GM12878 (cell line): Measurements from ENCODE around the gene PCCA. TPM values are rescaled to one million over a fixed set of nuclear protein-coding genes. Genes with fewer than 3 reads are reported as not detected.

Experiments used
- ATAC-seq: fragments of 200-7000 bp; cut with Tn5 transposase; 3 replicates; pipeline ENCODE4 v1.9.1; 2020; ENCODE audit warnings: mild to moderate bottlenecking, moderate library complexity
- BruUV-seq: library from RNA; stranded (reverse); fragments of 400-500 nt; replicated peaks from 2 replicates; lab custom pipeline; 2021; lab: Mats Ljungman, UMichigan
- CTCF ChIA-PET: fragments of 300-600 bp; sonication (Branson Sonifier 250); formaldehyde crosslinking; extraction: SDS; loops from one replicate; lab custom pipeline; 2021; ENCODE audit warnings: inconsistent platforms; lab: Yijun Ruan, JAX
- POLR2A ChIA-PET: fragments of 350-600 bp; formaldehyde crosslinking; extraction: SDS; loops from one replicate; lab custom pipeline; 2021; ENCODE audit warnings: inconsistent platforms; lab: Charles Lee
- RAD21 ChIA-PET: fragments of 300-600 bp; sonication (Branson Sonifier 250); formaldehyde crosslinking; loops from one replicate; lab custom pipeline; 2023; ENCODE audit warnings: antibody characterized with exemption; ENCODE audit not compliant: unreplicated experiment; lab: Charles Lee
- SMC1A ChIA-PET: fragments of 300-600 bp; sonication (Branson Sonifier 250); formaldehyde crosslinking; loops from one replicate; lab custom pipeline; 2023; ENCODE audit not compliant: unreplicated experiment, uncharacterized antibody; lab: Charles Lee
- DNase-seq: peaks from one replicate; pipeline ENCODE4 v3.0.0-alpha.2; 2011; ENCODE audit warnings: low read depth, low spot score
- FAIRE-seq: peaks from 3 replicates; lab custom pipeline; 2011; peaks lifted over from hg19 to GRCh38; lab: Jason Lieb, UNC
- H2AFZ ChIP-seq: 2 replicates; pipeline ENCODE4 v1.6.0; 2011; ENCODE audit warnings: low read depth, low read length, control low read depth; ENCODE audit not compliant: control insufficient read depth
- H3K27ac ChIP-seq: 2 replicates; pipeline ENCODE4 v1.5.1; 2011; ENCODE audit warnings: control low read depth; ENCODE audit not compliant: control insufficient read depth, insufficient read depth
- H3K27me3 ChIP-seq, 2 experiments: replicated peaks in 1 of 2; 2 replicates each; pipeline versions ENCODE4 v1.6.0 to v1.6.1; 2011; ENCODE audit warnings: low read length in 1 of 2; ENCODE audit not compliant: control insufficient read depth in 2 of 2, insufficient read depth in 2 of 2
- H3K36me3 ChIP-seq, 2 experiments: 2 replicates each; pipeline ENCODE4 v1.5.1; 2011; ENCODE audit warnings: low read length in 1 of 2; ENCODE audit not compliant: control insufficient read depth in 2 of 2, insufficient read depth in 2 of 2
- H3K4me1 ChIP-seq: 2 replicates; pipeline ENCODE4 v1.6.1; 2011; ENCODE audit warnings: mild to moderate bottlenecking, low read length, moderate library complexity, mixed read lengths; ENCODE audit not compliant: control insufficient read depth, insufficient read depth
- H3K4me2 ChIP-seq: 2 replicates; pipeline ENCODE4 v1.6.0; 2011; ENCODE audit warnings: control low read depth; ENCODE audit not compliant: control insufficient read depth, insufficient read depth
- H3K4me3 ChIP-seq: fragments of 200-600 bp; sonication (generic); 2 replicates; pipeline ENCODE4 v1.5.1; 2016
- H3K79me2 ChIP-seq: 2 replicates; pipeline ENCODE4 v1.6.0; 2011; ENCODE audit warnings: low read length; ENCODE audit not compliant: control insufficient read depth, insufficient read depth
- H3K9ac ChIP-seq: 2 replicates; pipeline ENCODE4 v1.8.0; 2011; ENCODE audit warnings: low read length, control low read depth, mixed read lengths; ENCODE audit not compliant: control insufficient read depth, insufficient read depth
- H3K9me3 ChIP-seq: replicated peaks from 3 replicates; pipeline ENCODE4 v1.5.1; 2011; ENCODE audit warnings: mild to moderate bottlenecking, low read length; ENCODE audit not compliant: control insufficient read depth, insufficient read depth
- H4K20me1 ChIP-seq: 2 replicates; pipeline ENCODE4 v1.6.0; 2011; ENCODE audit not compliant: control insufficient read depth, insufficient read depth
- ATF7 ChIP-seq: fragments of 450-650 bp; IDR thresholded peaks from 2 replicates; pipeline ENCODE4 v1.6.1; 2016; ENCODE audit warnings: low read depth, mild to moderate bottlenecking
- BCL11A ChIP-seq: IDR thresholded peaks from 2 replicates; pipeline ENCODE4 v1.6.1; 2011; ENCODE audit warnings: low read depth, low read length
- CREB1 ChIP-seq: IDR thresholded peaks from 2 replicates; pipeline ENCODE4 v1.6.1; 2012; ENCODE audit warnings: low read depth, mild to moderate bottlenecking, inconsistent platforms
- EP300 ChIP-seq, 2 experiments: fragments of 150-350 bp in 1 of 2; IDR thresholded peaks; 2 replicates each; pipeline ENCODE4 v1.6.1; 2011 to 2012; ENCODE audit warnings: low read depth in 2 of 2, low read length in 2 of 2, borderline replicate concordance in 1 of 2, improper control_type of control experiment in 1 of 2, inconsistent platforms in 1 of 2; ENCODE audit not compliant: control insufficient read depth in 1 of 2
- FOXK2 ChIP-seq: fragments of 450-650 bp; IDR thresholded peaks from 2 replicates; pipeline ENCODE4 v1.6.1; 2017; ENCODE audit warnings: mild to moderate bottlenecking, moderate library complexity
- FOXM1 ChIP-seq: IDR thresholded peaks from 2 replicates; pipeline ENCODE4 v1.6.1; 2012; ENCODE audit warnings: low read depth, mild to moderate bottlenecking, inconsistent platforms, low read length, moderate library complexity
- GABPA ChIP-seq: IDR thresholded peaks from 2 replicates; pipeline ENCODE4 v1.6.1; 2014; ENCODE audit warnings: antibody characterized with exemption, low read depth, mild to moderate bottlenecking, inconsistent platforms
- HSF1 ChIP-seq: fragments of 150-350 bp; IDR thresholded peaks from 2 replicates; pipeline ENCODE4 v1.6.1; 2014; ENCODE audit warnings: mild to moderate bottlenecking, low read depth, low read length
- MTA3 ChIP-seq: IDR thresholded peaks from 2 replicates; pipeline ENCODE4 v1.6.1; 2012; ENCODE audit warnings: low read length, inconsistent platforms, borderline replicate concordance
- NFXL1 ChIP-seq: fragments of 450-650 bp; IDR thresholded peaks from 2 replicates; pipeline ENCODE4 v1.6.1; 2017; ENCODE audit warnings: antibody characterized with exemption, mild to moderate bottlenecking, borderline replicate concordance
- PRDM15 ChIP-seq: fragments of 450-650 bp; formaldehyde crosslinking; IDR thresholded peaks from 2 replicates; pipeline ENCODE4 v1.4.0; 2020; ENCODE audit warnings: mild to moderate bottlenecking, moderate library complexity
- RAD51 ChIP-seq: fragments of 450-650 bp; IDR thresholded peaks from 2 replicates; pipeline ENCODE4 v1.6.1; 2016; ENCODE audit warnings: moderate library complexity, mild to moderate bottlenecking, inconsistent platforms
- SMAD5 ChIP-seq: IDR thresholded peaks from 2 replicates; pipeline ENCODE4 v1.6.1; 2016; ENCODE audit warnings: antibody characterized with exemption, low read depth
- SPI1 ChIP-seq: IDR thresholded peaks from 2 replicates; pipeline ENCODE4 v1.6.1; 2011; ENCODE audit warnings: low read depth, mild to moderate bottlenecking, low read length, moderate library complexity, borderline replicate concordance; ENCODE audit not compliant: insufficient read depth
- SREBF1 ChIP-seq: IDR thresholded peaks from 2 replicates; pipeline ENCODE4 v1.6.1; 2012; ENCODE audit warnings: mild to moderate bottlenecking, low read length
- STAT3 ChIP-seq: IDR thresholded peaks from 2 replicates; pipeline ENCODE4 v1.6.1; 2011; ENCODE audit warnings: low read depth, low read length, improper control_type of control experiment
- WGBS: methylation state at CpG from one replicate; pipeline ENCODE4 v1.1.6; 2016; ENCODE audit warnings: low lambda C conversion rate; ENCODE audit not compliant: insufficient replicate concordance, insufficient coverage; ENCODE audit errors: missing lambda C conversion rate; 5-methylcytosine and 5-hydroxymethylcytosine counted together
- in situ Hi-C: fragments of 300-500 bp; cut with MboI; formaldehyde crosslinking; loops from 9 replicates; pipeline ENCODE4 v1.14.3; 2018; ENCODE audit warnings: mixed read lengths
- intact Hi-C: fragments of 100-400 bp; cut with micrococcal nuclease; formaldehyde crosslinking; loops from one replicate; pipeline ENCODE4 v1.14.2; 2022; ENCODE audit not compliant: unreplicated experiment
- polyA plus RNA-seq, 11 experiments: library from polyadenylated mRNA; depleted of rRNA in 4 of 11; unstranded in 6 of 11; stranded (reverse) in 5 of 11; fragments of >200 nt; fragmentation: Nextera tagmentation in 4 of 11; fragmentation: Illumina TruSeq in 1 of 11; extraction: Ambion mirVana in 4 of 11; extraction: Trizol in 1 of 11; gene quantifications; 1 replicate in 1 of 11; 2 replicates in 10 of 11; pipeline versions ENCODE4 v1.2.1 to v1.2.3, GENCODE V29; 2011 to 2016; ENCODE audit warnings: inconsistent platforms in 2 of 11, missing spikeins in 2 of 11, low read depth in 1 of 11
- total RNA-seq, 4 experiments: library from RNA; depleted of rRNA in 3 of 4; stranded (reverse); fragments of >200 nt in 3 of 4; fragmentation: Illumina TruSeq in 1 of 4; extraction: Trizol in 1 of 4; gene quantifications; 2 replicates each; pipeline versions ENCODE4 v1.2.1 to v1.2.3, GENCODE V29; 2013 to 2021
- TF ChIP-seq, protein P1 (sequence below): fragments of 150-350 bp; IDR thresholded peaks from 2 replicates; pipeline ENCODE4 v1.6.1; 2016; ENCODE audit warnings: low read depth, low read length

The PCCA gene
- total and polyA plus RNA-seq, 10 of the 15 experiments (the other 5 are each of a cell fraction or from before 2014, with no cell fraction given) = 5.9 to 18.2 (median 12.4) TPM

DNA sequence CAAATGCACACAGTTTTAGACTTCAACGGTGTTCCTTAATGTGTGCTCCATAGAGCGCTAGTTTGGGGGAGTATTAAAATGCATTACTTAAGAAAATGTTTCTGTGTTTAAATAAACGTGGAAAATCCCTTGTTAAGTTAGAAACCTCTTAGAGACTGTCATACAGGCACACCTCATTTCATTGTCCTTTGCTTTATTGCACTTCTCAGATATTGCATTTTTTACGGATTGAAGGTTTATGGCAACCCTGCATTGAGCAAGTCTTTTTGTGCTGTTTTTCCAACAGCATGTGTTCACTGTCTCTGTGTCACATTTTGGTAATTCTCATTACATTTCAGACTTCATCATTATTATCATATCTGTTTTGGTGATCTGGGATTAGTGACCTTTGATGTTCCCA, 255.7 kb downstream of the PCCA start:
- ATAC-seq (no peak), FAIRE-seq (no peak)
- TF ChIP-seq, protein P1, sequence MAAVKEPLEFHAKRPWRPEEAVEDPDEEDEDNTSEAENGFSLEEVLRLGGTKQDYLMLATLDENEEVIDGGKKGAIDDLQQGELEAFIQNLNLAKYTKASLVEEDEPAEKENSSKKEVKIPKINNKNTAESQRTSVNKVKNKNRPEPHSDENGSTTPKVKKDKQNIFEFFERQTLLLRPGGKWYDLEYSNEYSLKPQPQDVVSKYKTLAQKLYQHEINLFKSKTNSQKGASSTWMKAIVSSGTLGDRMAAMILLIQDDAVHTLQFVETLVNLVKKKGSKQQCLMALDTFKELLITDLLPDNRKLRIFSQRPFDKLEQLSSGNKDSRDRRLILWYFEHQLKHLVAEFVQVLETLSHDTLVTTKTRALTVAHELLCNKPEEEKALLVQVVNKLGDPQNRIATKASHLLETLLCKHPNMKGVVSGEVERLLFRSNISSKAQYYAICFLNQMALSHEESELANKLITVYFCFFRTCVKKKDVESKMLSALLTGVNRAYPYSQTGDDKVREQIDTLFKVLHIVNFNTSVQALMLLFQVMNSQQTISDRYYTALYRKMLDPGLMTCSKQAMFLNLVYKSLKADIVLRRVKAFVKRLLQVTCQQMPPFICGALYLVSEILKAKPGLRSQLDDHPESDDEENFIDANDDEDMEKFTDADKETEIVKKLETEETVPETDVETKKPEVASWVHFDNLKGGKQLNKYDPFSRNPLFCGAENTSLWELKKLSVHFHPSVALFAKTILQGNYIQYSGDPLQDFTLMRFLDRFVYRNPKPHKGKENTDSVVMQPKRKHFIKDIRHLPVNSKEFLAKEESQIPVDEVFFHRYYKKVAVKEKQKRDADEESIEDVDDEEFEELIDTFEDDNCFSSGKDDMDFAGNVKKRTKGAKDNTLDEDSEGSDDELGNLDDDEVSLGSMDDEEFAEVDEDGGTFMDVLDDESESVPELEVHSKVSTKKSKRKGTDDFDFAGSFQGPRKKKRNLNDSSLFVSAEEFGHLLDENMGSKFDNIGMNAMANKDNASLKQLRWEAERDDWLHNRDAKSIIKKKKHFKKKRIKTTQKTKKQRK = no peak
- no peak for TF ChIP-seq SREBF1
- no peak for TF ChIP-seq GABPA
- TF ChIP-seq SPI1 = no peak
- no peak for TF ChIP-seq CREB1
- TF ChIP-seq FOXM1 = no peak
- TF ChIP-seq STAT3 = no peak
- TF ChIP-seq EP300 (IDR thresholded peaks at IDR 0.05; ENCODE audit: borderline replicate concordance in 1 of 2, control insufficient read depth in 1 of 2, low read depth in 2 of 2, low read length in 2 of 2) = no peak
- no peak for TF ChIP-seq SMAD5
- TF ChIP-seq HSF1 = no peak
- no peak for TF ChIP-seq FOXK2
- TF ChIP-seq NFXL1 = no peak
- TF ChIP-seq BCL11A = no peak
- TF ChIP-seq PRDM15 (CRISPR knock-in tag) = no peak
- no peak for TF ChIP-seq ATF7
- TF ChIP-seq RAD51 = no peak
- TF ChIP-seq MTA3 = no peak

More for the DNA sequence above, 255.7 kb downstream of the PCCA start:
- Histone ChIP-seq H3K27me3 (no peaks in the 10 kb centered on the region), H3K9me3 (no peaks in the 10 kb centered on the region), H3K4me3 (no peak overlapping the region), H3K4me2 (no peak overlapping the region), H3K4me1 (no peaks in the 10 kb centered on the region), H4K20me1 (no peaks in the 10 kb centered on the region), H3K36me3 (no peaks in the 10 kb centered on the region), H2AFZ (no peak overlapping the region), H3K27ac (no peak overlapping the region), H3K9ac (no peak overlapping the region), H3K79me2 (no peaks in the 10 kb centered on the region)
- ChIA-PET SMC1A (no interaction called here), RAD21 (no interaction called here), POLR2A (no interaction called here), CTCF (no interaction called here)
- DNase-seq = no peak
- 64% methylated on average over 4 of the region's 4 CpGs for WGBS
- no TSS peak for BruUV-seq
- in situ Hi-C loops = no loop called here
- intact Hi-C loops = no loop called here
